GM12878 (cell line): ENCODE results near the gene RARG. TPM values are rescaled to one million over a fixed set of nuclear protein-coding genes. Genes with fewer than 3 reads are reported as not detected.

Source experiments
- HCFC1 ChIP-seq: fragments of 150-350 bp; IDR thresholded peaks from 2 replicates; pipeline ENCODE4 v1.6.1; 2014; ENCODE audit warnings: low read length
- LARP7 ChIP-seq: fragments of 450-650 bp; IDR thresholded peaks from 2 replicates; pipeline ENCODE4 v1.6.1; 2017; ENCODE audit warnings: mild to moderate bottlenecking
- NBN ChIP-seq: fragments of 450-650 bp; IDR thresholded peaks from 2 replicates; pipeline ENCODE4 v1.6.1; 2016
- PAX8 ChIP-seq: fragments of 450-650 bp; IDR thresholded peaks from 2 replicates; pipeline ENCODE4 v1.6.1; 2017; ENCODE audit warnings: mild to moderate bottlenecking, moderate library complexity
- POLR2A ChIP-seq: IDR thresholded peaks from 2 replicates; pipeline ENCODE4 v1.6.1; 2011; ENCODE audit warnings: low read depth, mild to moderate bottlenecking, low read length
- RAD51 ChIP-seq: fragments of 450-650 bp; IDR thresholded peaks from 2 replicates; pipeline ENCODE4 v1.6.1; 2016; ENCODE audit warnings: moderate library complexity, mild to moderate bottlenecking, inconsistent platforms
- SMC3 ChIP-seq: IDR thresholded peaks from 2 replicates; pipeline ENCODE4 v1.6.1; 2011; ENCODE audit warnings: low read length, improper control_type of control experiment, borderline replicate concordance
- SRF ChIP-seq, 2 experiments: IDR thresholded peaks; 2 replicates each; pipeline ENCODE4 v1.6.1; 2011; ENCODE audit warnings: low read depth in 2 of 2, low read length in 2 of 2, mild to moderate bottlenecking in 1 of 2, moderate library complexity in 1 of 2
- STAT3 ChIP-seq: IDR thresholded peaks from 2 replicates; pipeline ENCODE4 v1.6.1; 2011; ENCODE audit warnings: low read depth, low read length, improper control_type of control experiment
- TCF3 ChIP-seq: IDR thresholded peaks from 2 replicates; pipeline ENCODE4 v1.6.1; 2012; ENCODE audit warnings: low read depth, mild to moderate bottlenecking, low read length, borderline replicate concordance; ENCODE audit not compliant: insufficient read depth
- polyA plus RNA-seq, 11 experiments: library from polyadenylated mRNA; depleted of rRNA in 4 of 11; unstranded in 6 of 11; stranded (reverse) in 5 of 11; fragments of >200 nt; fragmentation: Nextera tagmentation in 4 of 11; fragmentation: Illumina TruSeq in 1 of 11; extraction: Ambion mirVana in 4 of 11; extraction: Trizol in 1 of 11; gene quantifications; 1 replicate in 1 of 11; 2 replicates in 10 of 11; pipeline versions ENCODE4 v1.2.1 to v1.2.3, GENCODE V29; 2011 to 2016; ENCODE audit warnings: inconsistent platforms in 2 of 11, missing spikeins in 2 of 11, low read depth in 1 of 11
- total RNA-seq, 4 experiments: library from RNA; depleted of rRNA in 3 of 4; stranded (reverse); fragments of >200 nt in 3 of 4; fragmentation: Illumina TruSeq in 1 of 4; extraction: Trizol in 1 of 4; gene quantifications; 2 replicates each; pipeline versions ENCODE4 v1.2.1 to v1.2.3, GENCODE V29; 2013 to 2021
- TF ChIP-seq, protein P1 (sequence below): fragments of 450-650 bp; IDR thresholded peaks from 2 replicates; pipeline ENCODE4 v1.6.1; 2017; ENCODE audit warnings: low read depth, mild to moderate bottlenecking, moderate library complexity
- TF ChIP-seq, protein P2 (sequence below): IDR thresholded peaks from 2 replicates; pipeline ENCODE4 v1.6.1; 2011; ENCODE audit warnings: low read depth, low read length, improper control_type of control experiment, borderline replicate concordance
- TF ChIP-seq, protein P3 (sequence below): IDR thresholded peaks from 2 replicates; pipeline ENCODE4 v1.6.1; 2012; ENCODE audit warnings: improper control_type of control experiment, low read depth, low read length; ENCODE audit not compliant: insufficient replicate concordance
- TF ChIP-seq, protein P4 (sequence below): fragments of 450-650 bp; IDR thresholded peaks from 2 replicates; pipeline ENCODE4 v1.6.1; 2017; ENCODE audit warnings: mild to moderate bottlenecking, low read depth, inconsistent platforms; ENCODE audit not compliant: poor library complexity, severe bottlenecking
- TF ChIP-seq, protein P5 (sequence below): fragments of 450-650 bp; formaldehyde crosslinking; IDR thresholded peaks from 2 replicates; pipeline ENCODE4 v1.5.0; 2022; ENCODE audit warnings: mild to moderate bottlenecking, missing genetic modification characterization

The RARG gene
- total and polyA plus RNA-seq, 10 of the 15 experiments (the other 5 are each of a cell fraction or from before 2014, with no cell fraction given) = 0.27 to 8.1 (median 4.1) TPM

DNA sequence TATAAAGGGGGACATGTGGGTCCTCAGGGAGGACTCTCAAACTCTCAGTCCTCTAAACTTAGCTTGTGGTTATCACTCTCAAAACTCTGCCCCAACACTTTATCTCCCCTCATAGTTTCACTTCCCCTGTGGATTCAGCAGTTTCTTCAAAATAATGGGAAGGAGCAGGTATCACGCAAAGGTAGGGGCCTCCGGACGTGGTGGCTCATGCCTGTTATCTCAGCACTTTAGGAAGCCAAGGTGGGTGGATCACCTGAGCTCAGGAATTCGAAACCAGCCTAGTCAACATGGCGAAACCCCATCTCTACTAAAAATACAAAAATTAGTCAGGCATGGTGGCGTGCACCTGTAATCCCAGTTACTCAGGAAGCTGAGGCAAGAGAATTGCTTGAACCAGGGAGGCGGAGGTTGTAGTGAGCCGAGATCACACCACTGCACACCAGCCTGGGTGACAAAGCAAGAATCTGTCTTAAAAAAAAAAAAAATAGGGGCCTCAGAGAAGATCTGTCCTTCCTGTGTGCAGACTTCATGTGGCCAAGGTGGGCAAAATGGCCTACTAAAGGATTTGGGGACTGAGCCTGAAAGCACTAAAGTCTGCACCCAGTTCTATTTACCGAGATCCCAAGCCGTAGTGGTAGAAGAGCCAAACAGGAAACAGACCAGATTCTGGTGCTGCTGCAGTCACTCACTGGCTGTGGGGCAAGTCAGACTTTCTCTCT lies 31.4 kb downstream of the RARG start (continued):
- TF ChIP-seq, protein P1, sequence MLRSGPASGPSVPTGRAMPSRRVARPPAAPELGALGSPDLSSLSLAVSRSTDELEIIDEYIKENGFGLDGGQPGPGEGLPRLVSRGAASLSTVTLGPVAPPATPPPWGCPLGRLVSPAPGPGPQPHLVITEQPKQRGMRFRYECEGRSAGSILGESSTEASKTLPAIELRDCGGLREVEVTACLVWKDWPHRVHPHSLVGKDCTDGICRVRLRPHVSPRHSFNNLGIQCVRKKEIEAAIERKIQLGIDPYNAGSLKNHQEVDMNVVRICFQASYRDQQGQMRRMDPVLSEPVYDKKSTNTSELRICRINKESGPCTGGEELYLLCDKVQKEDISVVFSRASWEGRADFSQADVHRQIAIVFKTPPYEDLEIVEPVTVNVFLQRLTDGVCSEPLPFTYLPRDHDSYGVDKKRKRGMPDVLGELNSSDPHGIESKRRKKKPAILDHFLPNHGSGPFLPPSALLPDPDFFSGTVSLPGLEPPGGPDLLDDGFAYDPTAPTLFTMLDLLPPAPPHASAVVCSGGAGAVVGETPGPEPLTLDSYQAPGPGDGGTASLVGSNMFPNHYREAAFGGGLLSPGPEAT = peak; percentile 99
- TF ChIP-seq, protein P2, sequence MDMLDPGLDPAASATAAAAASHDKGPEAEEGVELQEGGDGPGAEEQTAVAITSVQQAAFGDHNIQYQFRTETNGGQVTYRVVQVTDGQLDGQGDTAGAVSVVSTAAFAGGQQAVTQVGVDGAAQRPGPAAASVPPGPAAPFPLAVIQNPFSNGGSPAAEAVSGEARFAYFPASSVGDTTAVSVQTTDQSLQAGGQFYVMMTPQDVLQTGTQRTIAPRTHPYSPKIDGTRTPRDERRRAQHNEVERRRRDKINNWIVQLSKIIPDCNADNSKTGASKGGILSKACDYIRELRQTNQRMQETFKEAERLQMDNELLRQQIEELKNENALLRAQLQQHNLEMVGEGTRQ = no peak
- peak; percentile 31; the same call in 1 of the 2 replicates for TF ChIP-seq RAD51
- no peak for TF ChIP-seq PAX8
- TF ChIP-seq SRF (IDR thresholded peaks at IDR 0.05; ENCODE audit: low read depth in 2 of 2, low read length in 2 of 2) = no peak
- TF ChIP-seq SMC3 = no peak
- TF ChIP-seq, protein P3, sequence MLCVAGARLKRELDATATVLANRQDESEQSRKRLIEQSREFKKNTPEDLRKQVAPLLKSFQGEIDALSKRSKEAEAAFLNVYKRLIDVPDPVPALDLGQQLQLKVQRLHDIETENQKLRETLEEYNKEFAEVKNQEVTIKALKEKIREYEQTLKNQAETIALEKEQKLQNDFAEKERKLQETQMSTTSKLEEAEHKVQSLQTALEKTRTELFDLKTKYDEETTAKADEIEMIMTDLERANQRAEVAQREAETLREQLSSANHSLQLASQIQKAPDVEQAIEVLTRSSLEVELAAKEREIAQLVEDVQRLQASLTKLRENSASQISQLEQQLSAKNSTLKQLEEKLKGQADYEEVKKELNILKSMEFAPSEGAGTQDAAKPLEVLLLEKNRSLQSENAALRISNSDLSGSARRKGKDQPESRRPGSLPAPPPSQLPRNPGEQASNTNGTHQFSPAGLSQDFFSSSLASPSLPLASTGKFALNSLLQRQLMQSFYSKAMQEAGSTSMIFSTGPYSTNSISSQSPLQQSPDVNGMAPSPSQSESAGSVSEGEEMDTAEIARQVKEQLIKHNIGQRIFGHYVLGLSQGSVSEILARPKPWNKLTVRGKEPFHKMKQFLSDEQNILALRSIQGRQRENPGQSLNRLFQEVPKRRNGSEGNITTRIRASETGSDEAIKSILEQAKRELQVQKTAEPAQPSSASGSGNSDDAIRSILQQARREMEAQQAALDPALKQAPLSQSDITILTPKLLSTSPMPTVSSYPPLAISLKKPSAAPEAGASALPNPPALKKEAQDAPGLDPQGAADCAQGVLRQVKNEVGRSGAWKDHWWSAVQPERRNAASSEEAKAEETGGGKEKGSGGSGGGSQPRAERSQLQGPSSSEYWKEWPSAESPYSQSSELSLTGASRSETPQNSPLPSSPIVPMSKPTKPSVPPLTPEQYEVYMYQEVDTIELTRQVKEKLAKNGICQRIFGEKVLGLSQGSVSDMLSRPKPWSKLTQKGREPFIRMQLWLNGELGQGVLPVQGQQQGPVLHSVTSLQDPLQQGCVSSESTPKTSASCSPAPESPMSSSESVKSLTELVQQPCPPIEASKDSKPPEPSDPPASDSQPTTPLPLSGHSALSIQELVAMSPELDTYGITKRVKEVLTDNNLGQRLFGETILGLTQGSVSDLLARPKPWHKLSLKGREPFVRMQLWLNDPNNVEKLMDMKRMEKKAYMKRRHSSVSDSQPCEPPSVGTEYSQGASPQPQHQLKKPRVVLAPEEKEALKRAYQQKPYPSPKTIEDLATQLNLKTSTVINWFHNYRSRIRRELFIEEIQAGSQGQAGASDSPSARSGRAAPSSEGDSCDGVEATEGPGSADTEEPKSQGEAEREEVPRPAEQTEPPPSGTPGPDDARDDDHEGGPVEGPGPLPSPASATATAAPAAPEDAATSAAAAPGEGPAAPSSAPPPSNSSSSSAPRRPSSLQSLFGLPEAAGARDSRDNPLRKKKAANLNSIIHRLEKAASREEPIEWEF = no peak
- TF ChIP-seq, protein P4, sequence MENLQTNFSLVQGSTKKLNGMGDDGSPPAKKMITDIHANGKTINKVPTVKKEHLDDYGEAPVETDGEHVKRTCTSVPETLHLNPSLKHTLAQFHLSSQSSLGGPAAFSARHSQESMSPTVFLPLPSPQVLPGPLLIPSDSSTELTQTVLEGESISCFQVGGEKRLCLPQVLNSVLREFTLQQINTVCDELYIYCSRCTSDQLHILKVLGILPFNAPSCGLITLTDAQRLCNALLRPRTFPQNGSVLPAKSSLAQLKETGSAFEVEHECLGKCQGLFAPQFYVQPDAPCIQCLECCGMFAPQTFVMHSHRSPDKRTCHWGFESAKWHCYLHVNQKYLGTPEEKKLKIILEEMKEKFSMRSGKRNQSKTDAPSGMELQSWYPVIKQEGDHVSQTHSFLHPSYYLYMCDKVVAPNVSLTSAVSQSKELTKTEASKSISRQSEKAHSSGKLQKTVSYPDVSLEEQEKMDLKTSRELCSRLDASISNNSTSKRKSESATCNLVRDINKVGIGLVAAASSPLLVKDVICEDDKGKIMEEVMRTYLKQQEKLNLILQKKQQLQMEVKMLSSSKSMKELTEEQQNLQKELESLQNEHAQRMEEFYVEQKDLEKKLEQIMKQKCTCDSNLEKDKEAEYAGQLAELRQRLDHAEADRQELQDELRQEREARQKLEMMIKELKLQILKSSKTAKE = peak; percentile 81
- no peak for TF ChIP-seq HCFC1
- TF ChIP-seq POLR2A = no peak
- TF ChIP-seq, protein P5, sequence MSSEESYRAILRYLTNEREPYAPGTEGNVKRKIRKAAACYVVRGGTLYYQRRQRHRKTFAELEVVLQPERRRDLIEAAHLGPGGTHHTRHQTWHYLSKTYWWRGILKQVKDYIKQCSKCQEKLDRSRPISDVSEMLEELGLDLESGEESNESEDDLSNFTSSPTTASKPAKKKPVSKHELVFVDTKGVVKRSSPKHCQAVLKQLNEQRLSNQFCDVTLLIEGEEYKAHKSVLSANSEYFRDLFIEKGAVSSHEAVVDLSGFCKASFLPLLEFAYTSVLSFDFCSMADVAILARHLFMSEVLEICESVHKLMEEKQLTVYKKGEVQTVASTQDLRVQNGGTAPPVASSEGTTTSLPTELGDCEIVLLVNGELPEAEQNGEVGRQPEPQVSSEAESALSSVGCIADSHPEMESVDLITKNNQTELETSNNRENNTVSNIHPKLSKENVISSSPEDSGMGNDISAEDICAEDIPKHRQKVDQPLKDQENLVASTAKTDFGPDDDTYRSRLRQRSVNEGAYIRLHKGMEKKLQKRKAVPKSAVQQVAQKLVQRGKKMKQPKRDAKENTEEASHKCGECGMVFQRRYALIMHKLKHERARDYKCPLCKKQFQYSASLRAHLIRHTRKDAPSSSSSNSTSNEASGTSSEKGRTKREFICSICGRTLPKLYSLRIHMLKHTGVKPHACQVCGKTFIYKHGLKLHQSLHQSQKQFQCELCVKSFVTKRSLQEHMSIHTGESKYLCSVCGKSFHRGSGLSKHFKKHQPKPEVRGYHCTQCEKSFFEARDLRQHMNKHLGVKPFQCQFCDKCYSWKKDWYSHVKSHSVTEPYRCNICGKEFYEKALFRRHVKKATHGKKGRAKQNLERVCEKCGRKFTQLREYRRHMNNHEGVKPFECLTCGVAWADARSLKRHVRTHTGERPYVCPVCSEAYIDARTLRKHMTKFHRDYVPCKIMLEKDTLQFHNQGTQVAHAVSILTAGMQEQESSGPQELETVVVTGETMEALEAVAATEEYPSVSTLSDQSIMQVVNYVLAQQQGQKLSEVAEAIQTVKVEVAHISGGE (CRISPR knock-in tag) = no peak
- no peak for TF ChIP-seq LARP7
- no peak for TF ChIP-seq TCF3
- no peak for TF ChIP-seq STAT3
- peak; percentile 91 for TF ChIP-seq NBN
